Adipocyte (in vitro differentiated cells): ENCODE data around the gene PTPN20.
"Not testable (repeated sequence)": the region's sequence is repeated elsewhere in the genome, so short reads cannot be mapped to it uniquely, and the experiment has no call there.

ENCODE experiments used
- DNase-seq: peaks from one replicate; pipeline ENCODE4 v3.0.0-alpha.2; 2015; ENCODE audit warnings: low read depth
- H3K27me3 ChIP-seq: replicated peaks from 2 replicates; pipeline ENCODE4 v1.7.0; 2013; ENCODE audit warnings: mild to moderate bottlenecking, low read length, moderate library complexity; ENCODE audit not compliant: control insufficient read depth, insufficient read depth
- H3K36me3 ChIP-seq: 2 replicates; pipeline ENCODE4 v1.7.0; 2013; ENCODE audit warnings: low read length, mild to moderate bottlenecking, moderate library complexity; ENCODE audit not compliant: control insufficient read depth, insufficient read depth, severe bottlenecking
- H3K4me1 ChIP-seq: 2 replicates; pipeline ENCODE4 v1.7.0; 2013; ENCODE audit warnings: mild to moderate bottlenecking, low read length, moderate library complexity; ENCODE audit not compliant: control insufficient read depth, insufficient read depth
- H3K4me3 ChIP-seq: 2 replicates; pipeline ENCODE4 v1.7.0; 2013; ENCODE audit warnings: mild to moderate bottlenecking, low read length, moderate library complexity
- H3K9ac ChIP-seq: 2 replicates; pipeline ENCODE4 v1.7.0; 2013; ENCODE audit warnings: mild to moderate bottlenecking, low read length, moderate library complexity
- H3K9me3 ChIP-seq: 2 replicates; pipeline ENCODE4 v1.7.0; 2013; ENCODE audit warnings: mild to moderate bottlenecking, low read length, moderate library complexity; ENCODE audit not compliant: control insufficient read depth

The PTPN20 gene, protein sequence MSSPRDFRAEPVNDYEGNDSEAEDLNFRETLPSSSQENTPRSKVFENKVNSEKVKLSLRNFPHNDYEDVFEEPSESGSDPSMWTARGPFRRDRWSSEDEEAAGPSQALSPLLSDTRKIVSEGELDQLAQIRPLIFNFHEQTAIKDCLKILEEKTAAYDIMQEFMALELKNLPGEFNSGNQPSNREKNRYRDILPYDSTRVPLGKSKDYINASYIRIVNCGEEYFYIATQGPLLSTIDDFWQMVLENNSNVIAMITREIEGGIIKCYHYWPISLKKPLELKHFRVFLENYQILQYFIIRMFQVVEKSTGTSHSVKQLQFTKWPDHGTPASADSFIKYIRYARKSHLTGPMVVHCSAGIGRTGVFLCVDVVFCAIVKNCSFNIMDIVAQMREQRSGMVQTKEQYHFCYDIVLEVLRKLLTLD

DNA sequence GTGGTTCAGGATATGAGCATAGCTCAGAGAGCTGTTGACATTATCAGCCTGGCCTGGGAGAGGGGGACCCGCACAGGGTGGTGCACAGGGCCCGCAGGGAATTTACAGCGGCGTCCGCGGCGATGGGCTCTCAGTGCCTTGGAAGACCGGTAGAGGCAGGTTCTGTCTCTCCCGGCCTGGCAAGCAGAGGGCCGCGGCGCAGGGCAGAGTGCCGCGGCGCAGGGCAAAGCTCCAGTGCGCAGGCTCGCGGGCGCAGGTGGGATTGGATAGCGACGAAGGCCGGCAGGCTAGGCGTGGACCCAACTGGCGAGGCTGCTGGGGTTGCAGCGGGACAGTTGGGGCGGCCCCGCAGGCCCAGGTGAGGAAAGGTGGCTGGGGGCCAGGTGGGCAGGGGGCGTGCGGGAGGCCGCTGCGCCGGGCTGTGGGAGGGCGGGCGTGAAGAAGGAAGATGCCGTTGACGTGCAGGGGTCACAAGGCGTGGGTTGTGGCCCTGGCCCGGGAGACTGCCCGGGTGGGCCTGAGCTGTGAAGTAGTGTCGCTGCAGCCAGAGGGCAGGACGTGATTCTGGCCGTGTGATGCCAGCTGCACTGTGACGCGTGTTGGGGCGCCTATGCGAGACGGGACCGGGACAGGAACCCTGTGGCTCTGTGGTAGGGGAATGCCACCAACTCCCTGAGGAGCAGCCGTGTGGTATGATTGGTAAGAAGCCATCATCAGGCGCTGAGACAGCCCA lies at the start of gene PTPN20:
TSS of gene PTPN20 (plus strand) at position 285 of the 733 bp plus-strand sequence. CDS start 21,072 bp downstream, outside the sequence.
- not testable (repeated sequence) for H3K9me3 ChIP-seq, H3K4me1 ChIP-seq, H3K4me3 ChIP-seq, H3K36me3 ChIP-seq, H3K9ac ChIP-seq, H3K27me3 ChIP-seq, DNase-seq

DNA sequence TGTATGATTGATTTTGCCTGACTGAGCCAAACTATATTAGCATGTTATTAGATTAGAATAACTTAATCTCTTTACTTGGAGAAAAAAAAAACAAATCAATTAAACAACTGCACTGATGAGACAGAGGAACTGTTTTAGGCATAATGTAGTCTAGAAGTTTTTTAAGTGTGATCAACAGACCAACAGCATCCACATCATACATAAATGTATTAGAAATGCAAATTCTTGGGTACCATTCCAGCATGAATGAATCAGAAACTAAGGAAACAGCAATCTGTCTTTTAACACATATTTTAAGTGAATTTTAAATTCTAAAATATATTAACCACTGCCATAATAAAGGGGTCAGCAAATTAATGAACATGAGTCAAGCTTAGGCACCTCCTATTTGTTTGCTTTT lies 41.5 kb upstream of the PTPN20 start:
- H3K4me3 ChIP-seq, H3K9me3 ChIP-seq, DNase-seq, H3K27me3 ChIP-seq, H3K9ac ChIP-seq, H3K36me3 ChIP-seq, H3K4me1 ChIP-seq: not testable (repeated sequence)

DNA sequence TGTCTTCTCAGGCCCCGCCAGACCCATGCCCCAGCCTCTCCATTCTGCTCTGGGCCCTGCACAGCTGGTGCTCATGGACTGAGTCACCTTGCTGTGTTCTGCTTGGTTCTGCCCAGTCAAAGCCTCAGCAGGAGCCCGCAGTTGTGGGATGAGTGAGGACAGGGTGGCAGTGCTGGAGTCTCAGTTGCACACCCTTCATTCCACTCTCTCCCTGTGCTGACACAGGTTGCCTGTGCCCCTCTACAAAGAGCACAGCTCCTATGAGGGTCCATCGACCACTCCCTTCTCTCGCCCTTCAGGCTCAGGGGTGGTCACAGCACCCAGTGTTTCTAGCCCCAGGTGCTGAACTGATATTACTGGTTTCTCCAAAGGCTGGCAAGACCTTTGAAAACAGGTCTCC lies 39.6 kb upstream of the PTPN20 start:
- not testable (repeated sequence) for H3K36me3 ChIP-seq, H3K9me3 ChIP-seq, H3K27me3 ChIP-seq, DNase-seq, H3K4me3 ChIP-seq, H3K9ac ChIP-seq, H3K4me1 ChIP-seq

DNA sequence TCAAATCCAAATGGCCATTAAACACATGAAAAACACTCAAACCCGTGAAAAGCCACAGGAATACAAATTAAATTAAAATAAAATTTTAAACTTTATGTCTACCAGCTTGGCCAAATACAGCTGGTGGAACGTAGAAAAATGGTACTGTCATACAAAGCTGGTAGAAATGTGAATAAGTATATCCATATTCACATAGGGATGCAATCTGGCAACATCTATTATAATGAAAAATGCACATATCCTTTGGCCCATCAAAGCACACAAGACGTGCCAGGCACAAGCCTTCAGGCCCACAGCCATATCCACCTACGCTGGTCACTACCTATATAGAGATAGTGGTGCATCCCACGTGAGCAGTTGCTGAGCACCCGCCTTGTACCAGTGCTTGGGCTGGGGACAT lies 35.9 kb upstream of the PTPN20 start:
- not testable (repeated sequence) for H3K9ac ChIP-seq, H3K36me3 ChIP-seq, H3K4me3 ChIP-seq, DNase-seq, H3K9me3 ChIP-seq, H3K4me1 ChIP-seq, H3K27me3 ChIP-seq

DNA sequence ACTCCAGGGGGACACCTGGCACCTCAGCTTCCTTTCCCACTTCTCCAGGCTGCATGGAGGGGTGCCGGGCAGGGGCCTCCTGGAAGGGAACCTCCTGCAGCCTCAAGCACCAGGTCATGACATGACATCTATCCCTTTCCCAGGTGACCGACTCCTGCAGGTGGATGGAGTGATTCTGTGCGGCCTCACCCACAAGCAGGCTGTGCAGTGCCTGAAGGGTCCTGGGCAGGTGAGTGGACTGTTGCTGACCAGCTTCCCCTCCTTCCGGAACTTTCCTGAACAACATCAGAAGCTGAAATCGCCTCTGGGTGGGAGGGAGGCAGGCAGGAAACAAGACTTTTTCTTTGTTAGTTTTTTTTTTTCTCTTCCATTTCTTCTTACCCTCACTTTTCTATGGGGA lies 34.5 kb upstream of the PTPN20 start:
- H3K4me1 ChIP-seq, H3K27me3 ChIP-seq, H3K9me3 ChIP-seq, H3K4me3 ChIP-seq, DNase-seq, H3K9ac ChIP-seq, H3K36me3 ChIP-seq: not testable (repeated sequence)

DNA sequence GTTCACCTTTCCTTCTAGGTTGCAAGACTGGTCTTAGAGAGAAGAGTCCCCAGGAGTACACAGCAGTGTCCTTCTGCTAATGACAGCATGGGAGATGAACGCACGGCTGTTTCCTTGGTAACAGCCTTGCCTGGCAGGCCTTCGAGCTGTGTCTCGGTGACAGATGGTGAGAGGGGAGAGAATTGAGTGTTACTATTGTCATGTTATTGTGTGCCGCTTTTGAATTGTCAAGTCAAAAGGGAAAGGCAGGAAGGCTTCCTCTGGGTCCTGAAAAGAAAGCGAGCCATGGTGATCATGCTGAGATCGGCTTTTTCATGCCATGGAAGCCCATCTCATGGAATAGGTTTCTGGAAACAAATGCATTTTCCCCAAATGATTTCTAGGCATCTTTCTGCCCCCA lies 32.5 kb upstream of the PTPN20 start:
- DNase-seq, H3K27me3 ChIP-seq, H3K9ac ChIP-seq, H3K4me3 ChIP-seq, H3K9me3 ChIP-seq, H3K36me3 ChIP-seq, H3K4me1 ChIP-seq: not testable (repeated sequence)

DNA sequence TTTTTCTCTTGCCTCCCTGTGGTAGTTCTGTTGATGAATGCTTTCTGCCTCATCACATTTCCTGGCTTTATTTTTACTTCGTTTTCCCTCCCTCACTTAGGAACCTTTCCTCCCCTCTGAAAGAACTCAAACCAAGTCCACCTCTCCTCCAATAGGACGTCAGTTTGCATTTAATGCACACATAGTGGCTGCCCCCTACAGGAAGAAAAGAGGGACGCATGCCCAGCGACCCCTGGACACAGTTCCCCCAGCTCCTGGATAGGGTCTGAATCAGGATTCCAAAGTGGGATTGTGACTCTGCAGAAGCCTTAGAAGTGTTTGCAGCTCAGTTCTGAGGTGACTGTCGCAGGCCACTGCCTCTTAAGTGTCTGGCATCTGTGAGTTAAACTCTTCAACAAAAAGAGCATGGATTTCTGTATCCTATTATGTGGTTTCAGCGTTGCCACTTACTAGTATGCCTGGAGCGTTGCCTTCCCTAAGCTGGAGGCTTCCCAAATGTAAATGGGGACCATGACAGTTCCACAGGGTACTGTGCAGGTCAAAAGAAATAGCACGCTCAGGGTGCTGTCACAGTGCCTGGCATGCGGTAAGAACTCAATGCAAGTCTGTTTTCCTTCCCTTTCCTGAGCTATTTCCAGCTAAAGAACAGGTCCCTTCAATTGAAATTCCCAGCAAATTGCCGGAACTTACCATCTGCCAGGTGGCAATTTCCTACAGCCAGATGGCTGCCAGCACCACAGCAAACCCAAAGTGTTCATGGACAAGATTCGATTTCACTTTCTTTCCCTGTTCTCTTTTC lies 20.2 kb upstream of the PTPN20 start:
- H3K4me3 ChIP-seq, H3K4me1 ChIP-seq, H3K27me3 ChIP-seq, H3K9me3 ChIP-seq, H3K36me3 ChIP-seq, H3K9ac ChIP-seq, DNase-seq: not testable (repeated sequence)

DNA sequence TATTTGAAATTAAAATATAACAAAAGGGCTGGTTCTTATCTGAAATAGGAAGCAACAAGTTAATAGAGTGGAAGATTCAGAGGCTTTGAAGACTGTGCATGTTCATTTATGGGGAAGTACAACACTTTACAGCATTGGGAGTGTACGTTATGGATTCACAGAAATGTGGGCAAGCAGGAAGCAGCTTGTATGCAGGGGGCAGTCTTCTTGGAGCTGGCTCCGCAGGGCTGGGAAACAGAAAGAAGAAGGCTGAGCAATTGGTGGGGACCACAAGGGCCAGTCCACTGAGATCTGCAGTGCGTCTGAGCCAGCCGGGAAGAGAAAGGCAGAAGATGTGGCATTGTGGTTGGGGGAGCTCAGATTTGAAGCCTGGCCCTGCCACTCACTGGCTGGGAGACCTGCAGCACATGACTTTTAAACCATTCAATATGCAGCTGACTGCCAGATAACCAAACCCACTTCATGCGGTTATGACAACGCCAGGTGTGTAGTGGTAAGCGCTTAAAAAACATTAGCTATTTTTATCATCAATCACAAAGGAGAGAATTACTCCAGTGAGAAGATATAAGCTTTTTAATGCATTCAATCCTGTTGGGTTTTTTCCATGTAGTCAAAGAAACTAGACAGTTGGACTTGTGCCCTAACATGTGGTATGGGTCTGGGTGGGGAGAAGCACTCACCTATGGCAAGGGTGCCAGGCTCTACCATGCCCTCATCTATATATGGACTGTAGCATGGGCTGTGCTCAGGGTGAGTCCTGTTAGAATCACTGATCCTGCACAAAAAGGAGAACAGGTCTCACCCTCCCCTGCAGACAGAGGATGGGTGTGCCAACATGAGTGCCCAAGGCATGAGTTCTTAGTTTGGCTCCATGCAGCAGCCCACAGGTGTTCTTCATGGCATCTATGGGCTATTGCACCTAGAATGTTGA lies 14.2 kb upstream of the PTPN20 start:
- not testable (repeated sequence) for DNase-seq, H3K4me3 ChIP-seq, H3K36me3 ChIP-seq

DNA sequence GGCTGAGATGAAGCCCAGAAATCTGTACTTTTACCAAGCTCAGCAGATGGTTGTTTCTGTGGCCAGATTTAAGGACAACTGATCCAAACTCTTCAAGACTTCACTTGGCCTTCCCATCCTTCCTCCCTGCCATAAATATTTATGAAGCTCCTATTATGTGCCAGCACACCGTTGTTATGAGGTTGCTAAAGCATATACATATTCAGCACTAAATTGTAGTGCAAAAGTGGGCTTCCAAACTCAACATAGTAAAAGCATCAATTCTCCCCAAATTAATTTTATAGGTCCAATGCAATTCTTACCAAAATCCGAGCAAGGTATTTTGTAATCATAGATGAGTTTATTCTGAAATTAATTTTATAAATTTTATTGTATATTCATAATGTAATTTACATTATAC lies 10.0 kb upstream of the PTPN20 start:
- not testable (repeated sequence) for H3K4me1 ChIP-seq, H3K27me3 ChIP-seq, DNase-seq, H3K36me3 ChIP-seq, H3K9ac ChIP-seq, H3K9me3 ChIP-seq, H3K4me3 ChIP-seq

More for the DNA sequence above, 14.2 kb upstream of the PTPN20 start:
- not testable (repeated sequence) for H3K9me3 ChIP-seq, H3K27me3 ChIP-seq, H3K4me1 ChIP-seq, H3K9ac ChIP-seq

DNA sequence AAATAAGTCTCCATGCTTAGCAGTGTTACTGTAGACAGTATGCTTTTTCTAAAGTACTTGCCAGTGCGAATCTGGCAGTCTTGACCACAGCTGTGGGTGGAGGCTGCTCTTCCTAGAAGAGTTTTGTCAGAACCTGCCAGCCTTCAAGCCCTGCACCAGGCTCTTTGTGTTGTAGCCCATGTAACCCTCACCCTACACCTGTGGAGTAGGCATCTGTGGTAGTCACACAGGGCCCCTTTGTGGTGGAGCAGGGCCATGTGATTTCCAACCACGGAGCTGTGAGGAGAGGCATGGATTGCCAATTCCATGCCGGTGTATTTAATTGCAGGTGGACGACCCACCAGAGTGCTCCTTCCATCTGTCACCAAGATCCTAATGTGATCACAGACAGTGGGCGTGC lies 7.4 kb upstream of the PTPN20 start:
- not testable (repeated sequence) for DNase-seq, H3K4me3 ChIP-seq, H3K9me3 ChIP-seq, H3K27me3 ChIP-seq, H3K4me1 ChIP-seq, H3K36me3 ChIP-seq, H3K9ac ChIP-seq
